ENCODE results near the gene BST1. TPM values are rescaled to one million over a fixed set of nuclear protein-coding genes. Genes with fewer than 3 reads are reported as not detected.

Gene BST1
- total and polyA plus RNA-seq, 2 donors (not counting 3 experiments of a cell fraction or from before 2014, with no cell fraction given): 10.7 to 14.0 TPM

GRCh38 chr4:15707363-15707715 lies 4.5 kb downstream of the BST1 start:
- Histone ChIP-seq H3K4me3 (replicated peaks in 1 of 3; ENCODE audit: insufficient read depth in 1 of 3, low read depth in 1 of 3, low read length in 3 of 3) (no peak overlapping the region), H3K9me1 (replicated peaks; ENCODE audit: control insufficient read depth, extremely low read depth, insufficient read depth, low read length) (no peaks in the 10 kb centered on the region), H3K9ac (replicated peaks; ENCODE audit: extremely low read depth, insufficient read depth, low read length) (no peak overlapping the region), H3K4me2 (ENCODE audit: insufficient read depth, low read length) (no peak overlapping the region), H3K79me2 (ENCODE audit: control insufficient read depth, insufficient read depth, low read length) (no peaks in the 10 kb centered on the region), H3K27me3 (ENCODE audit: control insufficient read depth in 2 of 2, insufficient read depth in 2 of 2, low read length in 2 of 2) (no peaks in the 10 kb centered on the region), H4K20me1 (replicated peaks; ENCODE audit: control insufficient read depth, extremely low read depth, insufficient read depth, low read length) (no peaks in the 10 kb centered on the region), H3K36me3 (ENCODE audit: control insufficient read depth in 2 of 2, extremely low read depth in 1 of 2, insufficient read depth in 2 of 2, low read length in 2 of 2) (no peaks in the 10 kb centered on the region), H2AFZ (ENCODE audit: low read depth, low read length) (no peak overlapping the region), H3K9me3 (replicated peaks; ENCODE audit: control insufficient read depth, insufficient read depth, low read length) (no peaks in the 10 kb centered on the region), H3K4me1 (ENCODE audit: control insufficient read depth, extremely low read depth, insufficient read depth, low read length) (peaks cover 5% of the 10 kb centered on the region), H3K27ac (ENCODE audit: insufficient read depth, low read depth, low read length) (no peak overlapping the region)
- intact Hi-C loops (cut with micrococcal nuclease) (no loop called here), dilution Hi-C loops (cut with MboI; ENCODE audit: extremely low pct_ligation_motif_present, low sequenced_read_pairs) (no loop called here)
- POLR2A ChIA-PET: no interaction called here
- no TSS peak for BruUV-seq (replicated peaks)
- FAIRE-seq: no peak
- DNase-seq (ENCODE audit: low read depth, low spot score): no peak
- CTCF ChIA-PET: interaction anchor here (1.9 kb wide), 1 partner anchor 12 kb away, joined by 4 read pairs; no protein-coding TSS in a partner anchor
- TF ChIP-seq FOS (IDR thresholded peaks at IDR 0.05; ENCODE audit: borderline replicate concordance, insufficient read depth, low read length) (no peak), EZH2 (IDR thresholded peaks at IDR 0.05; ENCODE audit: borderline replicate concordance, low read depth, low read length, severe bottlenecking) (no peak), GATA2 (IDR thresholded peaks at IDR 0.05; ENCODE audit: insufficient read depth, insufficient read length, low read depth, low read length) (no peak), POLR2AphosphoS5 (IDR thresholded peaks at IDR 0.05; ENCODE audit: insufficient read depth, low read depth, low read length) (no peak), MYC (IDR thresholded peaks at IDR 0.05; ENCODE audit: low read depth, low read length) (no peak), JUN (IDR thresholded peaks at IDR 0.05; ENCODE audit: borderline replicate concordance, insufficient read depth, insufficient read length, low read depth) (no peak), POLR2A (IDR thresholded peaks at IDR 0.05; ENCODE audit: low read depth, low read length) (no peak)
- TF ChIP-seq, protein P1, sequence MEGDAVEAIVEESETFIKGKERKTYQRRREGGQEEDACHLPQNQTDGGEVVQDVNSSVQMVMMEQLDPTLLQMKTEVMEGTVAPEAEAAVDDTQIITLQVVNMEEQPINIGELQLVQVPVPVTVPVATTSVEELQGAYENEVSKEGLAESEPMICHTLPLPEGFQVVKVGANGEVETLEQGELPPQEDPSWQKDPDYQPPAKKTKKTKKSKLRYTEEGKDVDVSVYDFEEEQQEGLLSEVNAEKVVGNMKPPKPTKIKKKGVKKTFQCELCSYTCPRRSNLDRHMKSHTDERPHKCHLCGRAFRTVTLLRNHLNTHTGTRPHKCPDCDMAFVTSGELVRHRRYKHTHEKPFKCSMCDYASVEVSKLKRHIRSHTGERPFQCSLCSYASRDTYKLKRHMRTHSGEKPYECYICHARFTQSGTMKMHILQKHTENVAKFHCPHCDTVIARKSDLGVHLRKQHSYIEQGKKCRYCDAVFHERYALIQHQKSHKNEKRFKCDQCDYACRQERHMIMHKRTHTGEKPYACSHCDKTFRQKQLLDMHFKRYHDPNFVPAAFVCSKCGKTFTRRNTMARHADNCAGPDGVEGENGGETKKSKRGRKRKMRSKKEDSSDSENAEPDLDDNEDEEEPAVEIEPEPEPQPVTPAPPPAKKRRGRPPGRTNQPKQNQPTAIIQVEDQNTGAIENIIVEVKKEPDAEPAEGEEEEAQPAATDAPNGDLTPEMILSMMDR (IDR thresholded peaks at IDR 0.05; ENCODE audit: extremely low read depth in 1 of 2, insufficient read depth in 1 of 2, low read depth in 1 of 2, low read length in 2 of 2): no peak
- TF ChIP-seq, protein P2, sequence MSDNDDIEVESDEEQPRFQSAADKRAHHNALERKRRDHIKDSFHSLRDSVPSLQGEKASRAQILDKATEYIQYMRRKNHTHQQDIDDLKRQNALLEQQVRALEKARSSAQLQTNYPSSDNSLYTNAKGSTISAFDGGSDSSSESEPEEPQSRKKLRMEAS (IDR thresholded peaks at IDR 0.05; ENCODE audit: insufficient read depth, insufficient read length): no peak
